Neural crest cell (in vitro differentiated cells): Measurements from ENCODE around the gene CAPS. TPM values are rescaled to one million over a fixed set of nuclear protein-coding genes. Genes with fewer than 3 reads are reported as not detected.
A peak's percentile ranks its signal among the peaks of the same experiment; 100 is the strongest.

ENCODE experiments used
- DNase-seq: peaks from one replicate; pipeline ENCODE4 v3.0.0; 2021; ENCODE audit warnings: low read depth, mixed read lengths, low spot score
- H3K27ac Mint-ChIP-seq: one replicate; pipeline ENCODE4 v1.8.0; 2021; ENCODE audit warnings: mild to moderate bottlenecking, mixed read lengths; ENCODE audit not compliant: unreplicated experiment
- H3K27me3 Mint-ChIP-seq: 2 replicates; pipeline ENCODE4 v1.8.0; 2021; ENCODE audit warnings: low read depth, mild to moderate bottlenecking, mixed read lengths
- H3K36me3 Mint-ChIP-seq: 2 replicates; pipeline ENCODE4 v1.8.0; 2021; ENCODE audit warnings: low read depth, mild to moderate bottlenecking, mixed read lengths
- H3K4me1 Mint-ChIP-seq: 2 replicates; pipeline ENCODE4 v1.8.0; 2021; ENCODE audit warnings: mixed read lengths
- H3K4me3 Mint-ChIP-seq: one replicate; pipeline ENCODE4 v1.8.0; 2021; ENCODE audit warnings: mild to moderate bottlenecking, mixed read lengths
- H3K9me3 Mint-ChIP-seq: 2 replicates; pipeline ENCODE4 v1.8.0; 2021; ENCODE audit warnings: mixed read lengths
- CTCF ChIP-seq: fragments of 200-600 bp; sonication (generic); conservative IDR thresholded peaks from 2 replicates; pipeline ENCODE4 v1.5.0; 2021; ENCODE audit warnings: antibody characterized with exemption, mild to moderate bottlenecking
- total RNA-seq: library from RNA; stranded (reverse); gene quantifications from 2 replicates; pipeline ENCODE4 v1.2.1, GENCODE V29; 2021

The CAPS gene
- total RNA-seq, 1 donor from 2014 or later: 2.6 TPM

GRCh38 chr19:5918463-5919079, 4.5 kb downstream of the CAPS start:
- no peak overlapping the region for H3K4me3 Mint-ChIP-seq
- H3K36me3 Mint-ChIP-seq: peaks cover 3% of the 10 kb centered on the region
- TF ChIP-seq CTCF: no peak

GRCh38 chr19:5921516-5922160, 7.6 kb downstream of the CAPS start:
- Mint-ChIP-seq H3K27ac (no peak overlapping the region), H3K4me3 (no peak overlapping the region)

More at GRCh38 chr19:5918463-5919079, 4.5 kb downstream of the CAPS start:
- Mint-ChIP-seq H3K9me3 (no peaks in the 10 kb centered on the region), H3K4me1 (no peaks in the 10 kb centered on the region), H3K27ac (no peak overlapping the region), H3K27me3 (no peaks in the 10 kb centered on the region)
- no peak for DNase-seq

GRCh38 chr19:5922161-5922545, 8.1 kb downstream of the CAPS start:
- TF ChIP-seq CTCF: no peak
- H3K4me1 Mint-ChIP-seq: no peaks in the 10 kb centered on the region
- H3K9me3 Mint-ChIP-seq: no peaks in the 10 kb centered on the region
- H3K27me3 Mint-ChIP-seq: no peaks in the 10 kb centered on the region
- H3K4me3 Mint-ChIP-seq: no peak overlapping the region
- H3K27ac Mint-ChIP-seq: no peak overlapping the region
- H3K36me3 Mint-ChIP-seq: peaks cover 3% of the 10 kb centered on the region
- DNase-seq: no peak

More at GRCh38 chr19:5921516-5922160, 7.6 kb downstream of the CAPS start:
- H3K27me3 Mint-ChIP-seq: no peaks in the 10 kb centered on the region
- H3K9me3 Mint-ChIP-seq: no peaks in the 10 kb centered on the region
- H3K36me3 Mint-ChIP-seq: peaks cover 3% of the 10 kb centered on the region
- no peak for DNase-seq
- H3K4me1 Mint-ChIP-seq: no peaks in the 10 kb centered on the region
- TF ChIP-seq CTCF: no peak

- Mint-ChIP-seq H3K36me3 (peaks cover 3% of the 10 kb centered on the region), H3K9me3 (no peaks in the 10 kb centered on the region), H3K27ac (no peak overlapping the region), H3K27me3 (no peaks in the 10 kb centered on the region), H3K4me3 (peak overlapping the region; percentile 44), H3K4me1 (no peaks in the 10 kb centered on the region)
- no peak for TF ChIP-seq CTCF
- no peak for DNase-seq
These were observed 9.3 kb downstream of the CAPS start for GRCh38 chr19:5923356-5923755.

GRCh38 chr19:5925830-5926427, 11.9 kb downstream of the CAPS start:
- Mint-ChIP-seq H3K27me3 (no peaks in the 10 kb centered on the region), H3K9me3 (no peaks in the 10 kb centered on the region), H3K36me3 (peaks cover 5% of the 10 kb centered on the region), H3K4me1 (no peaks in the 10 kb centered on the region), H3K27ac (no peak overlapping the region), H3K4me3 (no peak overlapping the region)
- DNase-seq: no peak
- TF ChIP-seq CTCF: no peak
